GM23338 (cell line): ENCODE measurements around the gene KCTD1. TPM values are rescaled to one million over a fixed set of nuclear protein-coding genes. Genes with fewer than 3 reads are reported as not detected.

Experiments
- ATAC-seq: fragments of 200-7000 bp; cut with Tn5 transposase; 3 replicates; pipeline ENCODE4 v1.9.1; 2020
- DNase-seq: peaks from one replicate; pipeline ENCODE4 v3.0.0-alpha.2; 2015; ENCODE audit warnings: low spot score
- H2AFZ ChIP-seq: fragments of 200-600 bp; sonication (generic); 2 replicates; pipeline ENCODE4 v1.8.0; 2016; ENCODE audit warnings: antibody characterized with exemption, mild to moderate bottlenecking, moderate library complexity
- H3F3A ChIP-seq: fragments of 200-600 bp; sonication (generic); replicated peaks from 2 replicates; pipeline ENCODE4 v1.8.0; 2017; ENCODE audit warnings: antibody characterized with exemption, mixed run types, low read depth
- H3K27ac ChIP-seq: fragments of 200-600 bp; sonication (generic); 2 replicates; pipeline ENCODE4 v1.6.1; 2016; ENCODE audit warnings: low read depth
- H3K27me3 ChIP-seq: fragments of 200-600 bp; sonication (generic); 2 replicates; pipeline ENCODE4 v1.8.0; 2016; ENCODE audit warnings: mild to moderate bottlenecking, mixed run types, moderate library complexity; ENCODE audit not compliant: insufficient read depth
- H3K36me3 ChIP-seq: fragments of 200-600 bp; sonication (generic); 2 replicates; pipeline ENCODE4 v1.8.0; 2016; ENCODE audit warnings: mild to moderate bottlenecking; ENCODE audit not compliant: insufficient read depth
- H3K4me1 ChIP-seq: fragments of 200-600 bp; sonication (generic); 2 replicates; pipeline ENCODE4 v1.8.0; 2016; ENCODE audit warnings: mild to moderate bottlenecking, moderate library complexity; ENCODE audit not compliant: insufficient read depth
- H3K4me2 ChIP-seq: fragments of 200-600 bp; sonication (generic); 2 replicates; pipeline ENCODE4 v1.7.1; 2017; ENCODE audit warnings: mixed run types
- H3K4me3 ChIP-seq: fragments of 200-600 bp; sonication (generic); 2 replicates; pipeline ENCODE4 v1.6.1; 2016; ENCODE audit warnings: mixed run types
- H3K79me2 ChIP-seq: fragments of 200-600 bp; sonication (generic); replicated peaks from 2 replicates; pipeline ENCODE4 v1.8.0; 2017; ENCODE audit warnings: mild to moderate bottlenecking; ENCODE audit not compliant: insufficient read depth
- H3K9me2 ChIP-seq: fragments of 200-600 bp; sonication (generic); 2 replicates; pipeline ENCODE4 v1.8.0; 2017; ENCODE audit not compliant: insufficient read depth
- H4K20me1 ChIP-seq: fragments of 200-600 bp; sonication (generic); replicated peaks from 2 replicates; pipeline ENCODE4 v1.8.0; 2017; ENCODE audit warnings: mild to moderate bottlenecking; ENCODE audit not compliant: insufficient read depth
- H3K27ac Mint-ChIP-seq: 2 replicates; pipeline ENCODE4 v1.8.0; 2020; ENCODE audit warnings: inconsistent platforms, mild to moderate bottlenecking, moderate library complexity, mixed read lengths
- H3K27me3 Mint-ChIP-seq: 3 replicates; pipeline ENCODE4 v1.8.0; 2022; ENCODE audit warnings: low read depth, mild to moderate bottlenecking, moderate library complexity, mixed read lengths, inconsistent platforms; ENCODE audit not compliant: insufficient read depth, poor library complexity
- H3K36me3 Mint-ChIP-seq: 3 replicates; pipeline ENCODE4 v1.8.0; 2021; ENCODE audit warnings: low read depth, mild to moderate bottlenecking, inconsistent platforms, moderate library complexity, mixed read lengths
- H3K4me1 Mint-ChIP-seq: 3 replicates; pipeline ENCODE4 v1.8.0; 2020; ENCODE audit warnings: mild to moderate bottlenecking, inconsistent platforms, mixed read lengths
- H3K4me3 Mint-ChIP-seq: 3 replicates; pipeline ENCODE4 v1.8.0; 2021; ENCODE audit warnings: moderate library complexity, mild to moderate bottlenecking, inconsistent platforms, mixed read lengths
- H3K9me3 Mint-ChIP-seq: 3 replicates; pipeline ENCODE4 v1.8.0; 2020; ENCODE audit warnings: moderate library complexity, mild to moderate bottlenecking, inconsistent platforms, mixed read lengths
- CREB1 ChIP-seq: fragments of 250-450 bp; sonication (Bioruptor Pico); IDR thresholded peaks from 2 replicates; pipeline ENCODE4 v1.5.0; 2020; ENCODE audit warnings: low read depth, mild to moderate bottlenecking, moderate library complexity
- JUNB ChIP-seq: IDR thresholded peaks from one replicate; pipeline ENCODE4 v1.6.1; 2016; ENCODE audit warnings: antibody characterized with exemption; ENCODE audit not compliant: unreplicated experiment
- POLR2AphosphoS5 ChIP-seq: IDR thresholded peaks from 2 replicates; pipeline ENCODE4 v1.6.1; 2016; ENCODE audit warnings: antibody characterized with exemption, low read depth
- STAT1 ChIP-seq: IDR thresholded peaks from one replicate; pipeline ENCODE4 v1.6.1; 2016; ENCODE audit warnings: antibody characterized with exemption; ENCODE audit not compliant: unreplicated experiment
- ZNF114 ChIP-seq: fragments of 250-450 bp; sonication (Bioruptor Pico); IDR thresholded peaks from 2 replicates; pipeline ENCODE4 v1.5.0; 2020; ENCODE audit warnings: mild to moderate bottlenecking, moderate library complexity
- ZNF331 ChIP-seq: fragments of 250-450 bp; sonication (Bioruptor Pico); IDR thresholded peaks from 2 replicates; pipeline ENCODE4 v1.5.0; 2020; ENCODE audit warnings: low read depth, mild to moderate bottlenecking, moderate library complexity
- polyA plus RNA-seq: library from polyadenylated mRNA; unstranded; fragments of >200 nt; fragmentation: Nextera tagmentation; extraction: Ambion mirVana; gene quantifications from 2 replicates; pipeline ENCODE4 v1.2.1, GENCODE V29; 2016
- total RNA-seq: library from RNA; depleted of rRNA; stranded (reverse); fragments of >200 nt; shearing (Covaris generic); gene quantifications from 2 replicates; pipeline ENCODE4 v1.2.3, GENCODE V29; 2014
- TF ChIP-seq, protein P1 (sequence below): IDR thresholded peaks from 2 replicates; pipeline ENCODE4 v1.6.1; 2016; ENCODE audit warnings: antibody characterized with exemption
- TF ChIP-seq, protein P2 (sequence below), 2 experiments: fragments of 200-600 bp in 1 of 2; sonication (generic) in 1 of 2; conservative IDR thresholded peaks; 2 replicates each; pipeline versions ENCODE4 v1.5.1 to v1.6.1; 2016 to 2017; ENCODE audit warnings: antibody characterized with exemption in 2 of 2, low read depth in 2 of 2, mild to moderate bottlenecking in 2 of 2, moderate library complexity in 1 of 2
- TF ChIP-seq, protein P3 (sequence below): fragments of 250-450 bp; sonication (Bioruptor Pico); IDR thresholded peaks from 2 replicates; pipeline ENCODE4 v1.5.0; 2020; ENCODE audit warnings: mild to moderate bottlenecking, moderate library complexity

The KCTD1 gene
- total and polyA plus RNA-seq, 2 experiments from 2014 or later: 7.1 to 20.5 TPM

DNA sequence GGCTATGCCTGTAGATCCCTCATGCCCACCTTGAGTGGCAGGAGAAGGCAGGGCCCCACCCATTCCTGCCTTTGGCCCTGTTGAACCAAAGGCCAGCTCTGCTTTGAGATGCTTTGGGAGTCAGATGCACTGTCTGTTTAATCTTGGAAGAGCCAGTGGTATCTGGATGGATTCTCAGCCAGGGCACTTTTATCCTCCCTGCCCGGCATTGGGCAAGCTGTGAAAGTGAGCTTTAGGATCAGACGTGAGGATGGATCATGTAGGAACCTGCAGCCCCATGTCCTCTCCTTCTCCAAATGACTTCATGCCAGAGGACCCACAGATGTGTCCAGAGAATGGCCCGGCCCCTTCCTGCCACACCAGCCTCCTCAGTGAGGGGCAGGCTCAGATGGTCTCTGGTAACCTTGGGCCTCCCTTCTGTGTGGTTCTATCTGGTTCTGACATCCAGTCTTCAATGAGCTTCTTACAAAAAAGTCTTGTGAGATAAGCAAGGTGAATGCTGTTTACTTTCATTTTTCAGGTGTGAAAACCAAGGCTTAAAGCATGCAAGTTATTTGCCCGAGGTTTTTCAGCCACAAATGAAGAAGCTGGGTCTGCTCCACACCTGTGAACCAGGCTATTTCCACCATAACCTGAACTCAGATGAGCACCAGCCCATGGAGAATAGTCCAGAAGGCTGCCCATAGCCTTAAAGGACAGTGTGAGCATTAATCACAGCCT lies 123.8 kb downstream of the KCTD1 start:
- 0 out of 2 replicates have a peak overlapping the region, but pooled peaks have one; percentile 49 for H2AFZ ChIP-seq
- Mint-ChIP-seq H3K36me3 (no peaks in the 10 kb centered on the region), H3K27ac (no peak overlapping the region), H3K4me1 (peaks cover 8% of the 10 kb centered on the region), H3K27me3 (peaks cover 6% of the 10 kb centered on the region), H3K9me3 (no peaks in the 10 kb centered on the region), H3K4me3 (no peak overlapping the region)
- H4K20me1 ChIP-seq: no peaks in the 10 kb centered on the region
- ATAC-seq (no peak), DNase-seq (no peak)
- no peaks in the 10 kb centered on the region for H3K27me3 ChIP-seq
- no peak for TF ChIP-seq STAT1
- TF ChIP-seq, protein P1, sequence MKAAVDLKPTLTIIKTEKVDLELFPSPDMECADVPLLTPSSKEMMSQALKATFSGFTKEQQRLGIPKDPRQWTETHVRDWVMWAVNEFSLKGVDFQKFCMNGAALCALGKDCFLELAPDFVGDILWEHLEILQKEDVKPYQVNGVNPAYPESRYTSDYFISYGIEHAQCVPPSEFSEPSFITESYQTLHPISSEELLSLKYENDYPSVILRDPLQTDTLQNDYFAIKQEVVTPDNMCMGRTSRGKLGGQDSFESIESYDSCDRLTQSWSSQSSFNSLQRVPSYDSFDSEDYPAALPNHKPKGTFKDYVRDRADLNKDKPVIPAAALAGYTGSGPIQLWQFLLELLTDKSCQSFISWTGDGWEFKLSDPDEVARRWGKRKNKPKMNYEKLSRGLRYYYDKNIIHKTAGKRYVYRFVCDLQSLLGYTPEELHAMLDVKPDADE: no peak
- no peaks in the 10 kb centered on the region for H3K79me2 ChIP-seq
- H3K4me1 ChIP-seq: 0 out of 2 replicates have a peak, but pooled peaks cover 11% of the 10 kb centered on the region
- no peak overlapping the region for H3K27ac ChIP-seq
- H3K4me2 ChIP-seq: no peak overlapping the region
- no peak overlapping the region for H3K4me3 ChIP-seq
- no peaks in the 10 kb centered on the region for H3F3A ChIP-seq
- H3K9me2 ChIP-seq: peaks cover 13% of the 10 kb centered on the region
- H3K36me3 ChIP-seq: no peaks in the 10 kb centered on the region

DNA sequence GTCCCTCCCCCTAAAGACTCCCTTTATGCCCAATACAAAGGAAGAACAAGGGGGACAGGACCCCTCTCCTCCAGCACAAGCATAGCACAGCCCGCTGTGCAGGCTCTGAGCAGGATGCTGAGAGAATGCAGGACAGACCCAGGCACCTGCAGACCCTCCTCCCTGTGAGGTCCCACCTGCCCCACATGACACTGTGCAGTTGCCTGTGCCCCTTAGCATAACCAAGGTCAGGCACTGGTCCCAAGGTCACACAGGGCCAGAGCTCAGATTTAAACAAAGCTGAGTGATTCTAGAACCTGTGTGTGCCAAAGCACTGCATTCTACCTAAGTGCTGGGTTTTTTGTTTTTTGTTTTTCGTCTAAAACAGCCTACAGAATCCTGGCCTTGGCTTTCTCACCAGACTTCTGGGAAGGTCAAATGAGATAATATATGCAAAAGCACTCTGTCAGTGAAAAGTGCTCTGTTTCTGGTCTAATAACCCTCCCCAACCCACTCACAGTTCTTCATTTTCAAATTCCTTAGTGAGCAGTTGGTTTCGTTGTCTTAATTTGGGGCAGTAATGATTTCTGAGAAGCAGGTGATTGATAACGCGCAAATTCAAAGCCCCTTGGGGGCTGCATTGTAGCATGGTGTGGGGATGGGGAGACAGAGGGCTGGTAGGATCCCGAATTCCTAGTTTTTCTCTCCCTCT lies 125.7 kb downstream of the KCTD1 start:
- no peaks in the 10 kb centered on the region for H3K36me3 Mint-ChIP-seq
- no peaks in the 10 kb centered on the region for H3F3A ChIP-seq
- H3K4me1 Mint-ChIP-seq: peaks cover 4% of the 10 kb centered on the region
- peaks cover 9% of the 10 kb centered on the region for H3K27me3 Mint-ChIP-seq
- H3K9me2 ChIP-seq: peaks cover 13% of the 10 kb centered on the region
- peak overlapping the region; percentile 59; the same call in 1 of the 2 replicates for H2AFZ ChIP-seq
- no peak for TF ChIP-seq ZNF331 (CRISPR knock-in tag)
- TF ChIP-seq, protein P2, sequence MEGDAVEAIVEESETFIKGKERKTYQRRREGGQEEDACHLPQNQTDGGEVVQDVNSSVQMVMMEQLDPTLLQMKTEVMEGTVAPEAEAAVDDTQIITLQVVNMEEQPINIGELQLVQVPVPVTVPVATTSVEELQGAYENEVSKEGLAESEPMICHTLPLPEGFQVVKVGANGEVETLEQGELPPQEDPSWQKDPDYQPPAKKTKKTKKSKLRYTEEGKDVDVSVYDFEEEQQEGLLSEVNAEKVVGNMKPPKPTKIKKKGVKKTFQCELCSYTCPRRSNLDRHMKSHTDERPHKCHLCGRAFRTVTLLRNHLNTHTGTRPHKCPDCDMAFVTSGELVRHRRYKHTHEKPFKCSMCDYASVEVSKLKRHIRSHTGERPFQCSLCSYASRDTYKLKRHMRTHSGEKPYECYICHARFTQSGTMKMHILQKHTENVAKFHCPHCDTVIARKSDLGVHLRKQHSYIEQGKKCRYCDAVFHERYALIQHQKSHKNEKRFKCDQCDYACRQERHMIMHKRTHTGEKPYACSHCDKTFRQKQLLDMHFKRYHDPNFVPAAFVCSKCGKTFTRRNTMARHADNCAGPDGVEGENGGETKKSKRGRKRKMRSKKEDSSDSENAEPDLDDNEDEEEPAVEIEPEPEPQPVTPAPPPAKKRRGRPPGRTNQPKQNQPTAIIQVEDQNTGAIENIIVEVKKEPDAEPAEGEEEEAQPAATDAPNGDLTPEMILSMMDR (conservative IDR thresholded peaks at IDR 0.05; ENCODE audit: low read depth in 2 of 2): no peak
- TF ChIP-seq JUNB: no peak
- TF ChIP-seq, protein P3, sequence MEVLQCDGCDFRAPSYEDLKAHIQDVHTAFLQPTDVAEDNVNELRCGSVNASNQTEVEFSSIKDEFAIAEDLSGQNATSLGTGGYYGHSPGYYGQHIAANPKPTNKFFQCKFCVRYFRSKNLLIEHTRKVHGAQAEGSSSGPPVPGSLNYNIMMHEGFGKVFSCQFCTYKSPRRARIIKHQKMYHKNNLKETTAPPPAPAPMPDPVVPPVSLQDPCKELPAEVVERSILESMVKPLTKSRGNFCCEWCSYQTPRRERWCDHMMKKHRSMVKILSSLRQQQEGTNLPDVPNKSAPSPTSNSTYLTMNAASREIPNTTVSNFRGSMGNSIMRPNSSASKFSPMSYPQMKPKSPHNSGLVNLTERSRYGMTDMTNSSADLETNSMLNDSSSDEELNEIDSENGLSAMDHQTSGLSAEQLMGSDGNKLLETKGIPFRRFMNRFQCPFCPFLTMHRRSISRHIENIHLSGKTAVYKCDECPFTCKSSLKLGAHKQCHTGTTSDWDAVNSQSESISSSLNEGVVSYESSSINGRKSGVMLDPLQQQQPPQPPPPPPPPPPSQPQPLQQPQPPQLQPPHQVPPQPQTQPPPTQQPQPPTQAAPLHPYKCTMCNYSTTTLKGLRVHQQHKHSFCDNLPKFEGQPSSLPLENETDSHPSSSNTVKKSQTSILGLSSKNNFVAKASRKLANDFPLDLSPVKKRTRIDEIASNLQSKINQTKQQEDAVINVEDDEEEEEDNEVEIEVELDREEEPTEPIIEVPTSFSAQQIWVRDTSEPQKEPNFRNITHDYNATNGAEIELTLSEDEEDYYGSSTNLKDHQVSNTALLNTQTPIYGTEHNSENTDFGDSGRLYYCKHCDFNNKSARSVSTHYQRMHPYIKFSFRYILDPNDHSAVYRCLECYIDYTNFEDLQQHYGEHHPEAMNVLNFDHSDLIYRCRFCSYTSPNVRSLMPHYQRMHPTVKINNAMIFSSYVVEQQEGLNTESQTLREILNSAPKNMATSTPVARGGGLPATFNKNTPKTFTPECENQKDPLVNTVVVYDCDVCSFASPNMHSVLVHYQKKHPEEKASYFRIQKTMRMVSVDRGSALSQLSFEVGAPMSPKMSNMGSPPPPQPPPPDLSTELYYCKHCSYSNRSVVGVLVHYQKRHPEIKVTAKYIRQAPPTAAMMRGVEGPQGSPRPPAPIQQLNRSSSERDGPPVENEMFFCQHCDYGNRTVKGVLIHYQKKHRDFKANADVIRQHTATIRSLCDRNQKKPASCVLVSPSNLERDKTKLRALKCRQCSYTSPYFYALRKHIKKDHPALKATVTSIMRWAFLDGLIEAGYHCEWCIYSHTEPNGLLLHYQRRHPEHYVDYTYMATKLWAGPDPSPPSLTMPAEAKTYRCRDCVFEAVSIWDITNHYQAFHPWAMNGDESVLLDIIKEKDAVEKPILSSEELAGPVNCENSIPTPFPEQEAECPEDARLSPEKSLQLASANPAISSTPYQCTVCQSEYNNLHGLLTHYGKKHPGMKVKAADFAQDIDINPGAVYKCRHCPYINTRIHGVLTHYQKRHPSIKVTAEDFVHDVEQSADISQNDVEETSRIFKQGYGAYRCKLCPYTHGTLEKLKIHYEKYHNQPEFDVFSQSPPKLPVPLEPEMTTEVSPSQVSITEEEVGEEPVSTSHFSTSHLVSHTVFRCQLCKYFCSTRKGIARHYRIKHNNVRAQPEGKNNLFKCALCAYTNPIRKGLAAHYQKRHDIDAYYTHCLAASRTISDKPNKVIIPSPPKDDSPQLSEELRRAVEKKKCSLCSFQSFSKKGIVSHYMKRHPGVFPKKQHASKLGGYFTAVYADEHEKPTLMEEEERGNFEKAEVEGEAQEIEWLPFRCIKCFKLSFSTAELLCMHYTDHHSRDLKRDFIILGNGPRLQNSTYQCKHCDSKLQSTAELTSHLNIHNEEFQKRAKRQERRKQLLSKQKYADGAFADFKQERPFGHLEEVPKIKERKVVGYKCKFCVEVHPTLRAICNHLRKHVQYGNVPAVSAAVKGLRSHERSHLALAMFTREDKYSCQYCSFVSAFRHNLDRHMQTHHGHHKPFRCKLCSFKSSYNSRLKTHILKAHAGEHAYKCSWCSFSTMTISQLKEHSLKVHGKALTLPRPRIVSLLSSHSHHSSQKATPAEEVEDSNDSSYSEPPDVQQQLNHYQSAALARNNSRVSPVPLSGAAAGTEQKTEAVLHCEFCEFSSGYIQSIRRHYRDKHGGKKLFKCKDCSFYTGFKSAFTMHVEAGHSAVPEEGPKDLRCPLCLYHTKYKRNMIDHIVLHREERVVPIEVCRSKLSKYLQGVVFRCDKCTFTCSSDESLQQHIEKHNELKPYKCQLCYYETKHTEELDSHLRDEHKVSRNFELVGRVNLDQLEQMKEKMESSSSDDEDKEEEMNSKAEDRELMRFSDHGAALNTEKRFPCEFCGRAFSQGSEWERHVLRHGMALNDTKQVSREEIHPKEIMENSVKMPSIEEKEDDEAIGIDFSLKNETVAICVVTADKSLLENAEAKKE (CRISPR knock-in tag): no peak
- no peak for TF ChIP-seq ZNF114 (CRISPR knock-in tag)
- TF ChIP-seq POLR2AphosphoS5: no peak
- no peak for TF ChIP-seq CREB1 (CRISPR knock-in tag)
- no peak for ATAC-seq
- H3K4me3 Mint-ChIP-seq: no peak overlapping the region
- H4K20me1 ChIP-seq: no peaks in the 10 kb centered on the region
- H3K27ac ChIP-seq: no peak overlapping the region
- H3K4me2 ChIP-seq: no peak overlapping the region
- no peak overlapping the region for H3K4me3 ChIP-seq
- H3K4me1 ChIP-seq: 0 out of 2 replicates have a peak, but pooled peaks cover 10% of the 10 kb centered on the region
- no peaks in the 10 kb centered on the region for H3K27me3 ChIP-seq
- DNase-seq: no peak
- no peaks in the 10 kb centered on the region for H3K79me2 ChIP-seq
- H3K27ac Mint-ChIP-seq: no peak overlapping the region
- no peaks in the 10 kb centered on the region; the same call in 2 of the 3 replicates for H3K9me3 Mint-ChIP-seq
- no peaks in the 10 kb centered on the region for H3K36me3 ChIP-seq
